GM12878 (cell line): ENCODE data around the gene ITFG1. TPM values are rescaled to one million over a fixed set of nuclear protein-coding genes. Genes with fewer than 3 reads are reported as not detected.

ENCODE experiments used
- ATAC-seq: fragments of 200-7000 bp; cut with Tn5 transposase; 3 replicates; pipeline ENCODE4 v1.9.1; 2020; ENCODE audit warnings: mild to moderate bottlenecking, moderate library complexity
- BruUV-seq: library from RNA; stranded (reverse); fragments of 400-500 nt; replicated peaks from 2 replicates; lab custom pipeline; 2021; lab: Mats Ljungman, UMichigan
- CTCF ChIA-PET: fragments of 300-600 bp; sonication (Branson Sonifier 250); formaldehyde crosslinking; extraction: SDS; loops from one replicate; lab custom pipeline; 2021; ENCODE audit warnings: inconsistent platforms; lab: Yijun Ruan, JAX
- POLR2A ChIA-PET: fragments of 350-600 bp; formaldehyde crosslinking; extraction: SDS; loops from one replicate; lab custom pipeline; 2021; ENCODE audit warnings: inconsistent platforms; lab: Charles Lee
- RAD21 ChIA-PET: fragments of 300-600 bp; sonication (Branson Sonifier 250); formaldehyde crosslinking; loops from one replicate; lab custom pipeline; 2023; ENCODE audit warnings: antibody characterized with exemption; ENCODE audit not compliant: unreplicated experiment; lab: Charles Lee
- SMC1A ChIA-PET: fragments of 300-600 bp; sonication (Branson Sonifier 250); formaldehyde crosslinking; loops from one replicate; lab custom pipeline; 2023; ENCODE audit not compliant: unreplicated experiment, uncharacterized antibody; lab: Charles Lee
- DNase-seq: peaks from one replicate; pipeline ENCODE4 v3.0.0-alpha.2; 2011; ENCODE audit warnings: low read depth, low spot score
- FAIRE-seq: peaks from 3 replicates; lab custom pipeline; 2011; peaks lifted over from hg19 to GRCh38; lab: Jason Lieb, UNC
- H2AFZ ChIP-seq: 2 replicates; pipeline ENCODE4 v1.6.0; 2011; ENCODE audit warnings: low read depth, low read length, control low read depth; ENCODE audit not compliant: control insufficient read depth
- H3K27ac ChIP-seq: 2 replicates; pipeline ENCODE4 v1.5.1; 2011; ENCODE audit warnings: control low read depth; ENCODE audit not compliant: control insufficient read depth, insufficient read depth
- H3K27me3 ChIP-seq, 2 experiments: replicated peaks in 1 of 2; 2 replicates each; pipeline versions ENCODE4 v1.6.0 to v1.6.1; 2011; ENCODE audit warnings: low read length in 1 of 2; ENCODE audit not compliant: control insufficient read depth in 2 of 2, insufficient read depth in 2 of 2
- H3K36me3 ChIP-seq, 2 experiments: 2 replicates each; pipeline ENCODE4 v1.5.1; 2011; ENCODE audit warnings: low read length in 1 of 2; ENCODE audit not compliant: control insufficient read depth in 2 of 2, insufficient read depth in 2 of 2
- H3K4me1 ChIP-seq: 2 replicates; pipeline ENCODE4 v1.6.1; 2011; ENCODE audit warnings: mild to moderate bottlenecking, low read length, moderate library complexity, mixed read lengths; ENCODE audit not compliant: control insufficient read depth, insufficient read depth
- H3K4me2 ChIP-seq: 2 replicates; pipeline ENCODE4 v1.6.0; 2011; ENCODE audit warnings: control low read depth; ENCODE audit not compliant: control insufficient read depth, insufficient read depth
- H3K4me3 ChIP-seq: fragments of 200-600 bp; sonication (generic); 2 replicates; pipeline ENCODE4 v1.5.1; 2016
- H3K79me2 ChIP-seq: 2 replicates; pipeline ENCODE4 v1.6.0; 2011; ENCODE audit warnings: low read length; ENCODE audit not compliant: control insufficient read depth, insufficient read depth
- H3K9ac ChIP-seq: 2 replicates; pipeline ENCODE4 v1.8.0; 2011; ENCODE audit warnings: low read length, control low read depth, mixed read lengths; ENCODE audit not compliant: control insufficient read depth, insufficient read depth
- H3K9me3 ChIP-seq: replicated peaks from 3 replicates; pipeline ENCODE4 v1.5.1; 2011; ENCODE audit warnings: mild to moderate bottlenecking, low read length; ENCODE audit not compliant: control insufficient read depth, insufficient read depth
- H4K20me1 ChIP-seq: 2 replicates; pipeline ENCODE4 v1.6.0; 2011; ENCODE audit not compliant: control insufficient read depth, insufficient read depth
- LARP7 ChIP-seq: fragments of 450-650 bp; IDR thresholded peaks from 2 replicates; pipeline ENCODE4 v1.6.1; 2017; ENCODE audit warnings: mild to moderate bottlenecking
- POLR2AphosphoS2 ChIP-seq: IDR thresholded peaks from 2 replicates; pipeline ENCODE4 v1.6.1; 2011; ENCODE audit warnings: low read depth, mild to moderate bottlenecking, low read length, improper control_type of control experiment, moderate library complexity
- SMARCA5 ChIP-seq: fragments of 450-650 bp; IDR thresholded peaks from 2 replicates; pipeline ENCODE4 v1.6.1; 2017; ENCODE audit warnings: mild to moderate bottlenecking
- ZNF592 ChIP-seq: fragments of 450-650 bp; IDR thresholded peaks from 2 replicates; pipeline ENCODE4 v1.6.1; 2017; ENCODE audit warnings: mild to moderate bottlenecking, moderate library complexity
- WGBS: methylation state at CpG from one replicate; pipeline ENCODE4 v1.1.6; 2016; ENCODE audit warnings: low lambda C conversion rate; ENCODE audit not compliant: insufficient replicate concordance, insufficient coverage; ENCODE audit errors: missing lambda C conversion rate; 5-methylcytosine and 5-hydroxymethylcytosine counted together
- in situ Hi-C: fragments of 300-500 bp; cut with MboI; formaldehyde crosslinking; loops from 9 replicates; pipeline ENCODE4 v1.14.3; 2018; ENCODE audit warnings: mixed read lengths
- intact Hi-C: fragments of 100-400 bp; cut with micrococcal nuclease; formaldehyde crosslinking; loops from one replicate; pipeline ENCODE4 v1.14.2; 2022; ENCODE audit not compliant: unreplicated experiment
- polyA plus RNA-seq, 11 experiments: library from polyadenylated mRNA; depleted of rRNA in 4 of 11; unstranded in 6 of 11; stranded (reverse) in 5 of 11; fragments of >200 nt; fragmentation: Nextera tagmentation in 4 of 11; fragmentation: Illumina TruSeq in 1 of 11; extraction: Ambion mirVana in 4 of 11; extraction: Trizol in 1 of 11; gene quantifications; 1 replicate in 1 of 11; 2 replicates in 10 of 11; pipeline versions ENCODE4 v1.2.1 to v1.2.3, GENCODE V29; 2011 to 2016; ENCODE audit warnings: inconsistent platforms in 2 of 11, missing spikeins in 2 of 11, low read depth in 1 of 11
- total RNA-seq, 4 experiments: library from RNA; depleted of rRNA in 3 of 4; stranded (reverse); fragments of >200 nt in 3 of 4; fragmentation: Illumina TruSeq in 1 of 4; extraction: Trizol in 1 of 4; gene quantifications; 2 replicates each; pipeline versions ENCODE4 v1.2.1 to v1.2.3, GENCODE V29; 2013 to 2021
- TF ChIP-seq, protein P1 (sequence below): fragments of 450-650 bp; IDR thresholded peaks from 2 replicates; pipeline ENCODE4 v1.6.1; 2016; ENCODE audit warnings: mild to moderate bottlenecking

Gene ITFG1
- total and polyA plus RNA-seq, 10 of the 15 experiments (the other 5 are each of a cell fraction or from before 2014, with no cell fraction given) = 9.3 to 56.3 (median 28.6) TPM

- Histone ChIP-seq H3K79me2 (no peaks in the 10 kb centered on the region), H3K4me1 (no peaks in the 10 kb centered on the region), H3K27me3 (no peaks in the 10 kb centered on the region)
- TF ChIP-seq SMARCA5 = no peak
- TF ChIP-seq POLR2AphosphoS2 = no peak
- TF ChIP-seq, protein P1, sequence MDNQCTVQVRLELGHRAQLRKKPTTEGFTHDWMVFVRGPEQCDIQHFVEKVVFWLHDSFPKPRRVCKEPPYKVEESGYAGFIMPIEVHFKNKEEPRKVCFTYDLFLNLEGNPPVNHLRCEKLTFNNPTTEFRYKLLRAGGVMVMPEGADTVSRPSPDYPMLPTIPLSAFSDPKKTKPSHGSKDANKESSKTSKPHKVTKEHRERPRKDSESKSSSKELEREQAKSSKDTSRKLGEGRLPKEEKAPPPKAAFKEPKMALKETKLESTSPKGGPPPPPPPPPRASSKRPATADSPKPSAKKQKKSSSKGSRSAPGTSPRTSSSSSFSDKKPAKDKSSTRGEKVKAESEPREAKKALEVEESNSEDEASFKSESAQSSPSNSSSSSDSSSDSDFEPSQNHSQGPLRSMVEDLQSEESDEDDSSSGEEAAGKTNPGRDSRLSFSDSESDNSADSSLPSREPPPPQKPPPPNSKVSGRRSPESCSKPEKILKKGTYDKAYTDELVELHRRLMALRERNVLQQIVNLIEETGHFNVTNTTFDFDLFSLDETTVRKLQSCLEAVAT = no peak
- TF ChIP-seq LARP7 = no peak
- no peak for TF ChIP-seq ZNF592
- TF ChIP-seq, all 136 proteins: peak for 0
- Histone ChIP-seq H4K20me1 (no peaks in the 10 kb centered on the region), H3K4me2 (no peak overlapping the region), H3K4me3 (no peak overlapping the region), H3K9ac (no peak overlapping the region), H2AFZ (no peak overlapping the region), H3K36me3 (peaks cover 11 to 26% of the 10 kb centered on the region in 2 experiments), H3K9me3 (no peaks in the 10 kb centered on the region), H3K27ac (no peak overlapping the region)
- ChIA-PET RAD21 (no interaction called here), SMC1A (interaction anchor here (1.0 kb wide), 1 partner anchor 36 kb away, joined by 4 read pairs; no protein-coding TSS in a partner anchor), CTCF (interaction anchor here (0.6 to 1.1 kb wide), 2 partner anchors 10 to 485 kb away, joined by 3 read pairs; no protein-coding TSS in a partner anchor), POLR2A (interaction anchor here (1.1 kb wide), 1 partner anchor 9 kb away, joined by 7 read pairs; no protein-coding TSS in a partner anchor)
- ATAC-seq = no peak
- BruUV-seq = no TSS peak
- 96% methylated on average over 1 of the region's 1 CpG for WGBS
- intact Hi-C loops (no loop called here), in situ Hi-C loops (no loop called here)
- DNase-seq = no peak
- no peak for FAIRE-seq
These were observed 43.1 kb upstream of the ITFG1 start for GRCh38 chr16:47503936-47504335.
